Posterior vena cava (tissue), 2 donors: ENCODE data around the gene UROC1. TPM values are rescaled to one million over a fixed set of nuclear protein-coding genes. Genes with fewer than 3 reads are reported as not detected.

Experiments
- DNase-seq: peaks from one replicate; pipeline ENCODE4 v3.0.0-alpha.2; 2020; ENCODE audit warnings: low spot score
- intact Hi-C, 2 donors: fragments of 100-400 bp; cut with DNase I; formaldehyde crosslinking; loops; one replicate each; pipeline versions ENCODE4 v1.14.1 to v1.14.2; 2022 to 2023
- total RNA-seq, 2 donors: library from RNA; stranded (reverse); fragmentation: NEBNext Ultra II Directional; extraction: Animal tissue kit (Norgen Biotek cat#: 25700); gene quantifications; one replicate each; pipeline ENCODE4 v1.2.1, GENCODE V29; 2021
- donor health status: DM: yes; HTN: yes; CAD: no.
- donor health status: DM: yes; HTN: yes; CAD: no.

Gene UROC1
- total RNA-seq, 2 donors from 2014 or later: not detected

GRCh38 chr3:126473292-126474168 is 44.0 kb downstream of the UROC1 start:
- peak; percentile 28 for DNase-seq
- intact Hi-C loops: no loop called here

- DNase-seq: peak; percentile 95
- intact Hi-C loops: no loop called here
Observed at GRCh38 chr3:126472277-126473006, 45.1 kb downstream of the UROC1 start.

- intact Hi-C loops: no loop called here
- peak; percentile 50 for DNase-seq
Observed at GRCh38 chr3:126469479-126469878, 48.1 kb downstream of the UROC1 start.

- intact Hi-C loops: no loop called here
- peak; percentile 59 for DNase-seq
Observed at GRCh38 chr3:126468028-126468891, 49.3 kb downstream of the UROC1 start.

GRCh38 chr3:126467611-126467955 is 50.0 kb downstream of the UROC1 start:
- intact Hi-C loops: no loop called here
- peak; percentile 18 for DNase-seq

- peak; percentile 58 for DNase-seq
- intact Hi-C loops: no loop called here
Observed at GRCh38 chr3:126466886-126467610, 50.5 kb downstream of the UROC1 start.

GRCh38 chr3:126465928-126466544 is 51.5 kb downstream of the UROC1 start:
- DNase-seq: peak; percentile 80
- intact Hi-C loops: loop anchor here in 1 of 2 donors (1.0 kb wide), 1 partner anchor 21 kb away; no protein-coding TSS in a partner anchor

GRCh38 chr3:126464997-126465396 is 52.6 kb downstream of the UROC1 start:
- intact Hi-C loops: loop anchor here in 1 of 2 donors (1.0 kb wide), 1 partner anchor 22 kb away; no protein-coding TSS in a partner anchor
- DNase-seq: peak; percentile 19

GRCh38 chr3:126464494-126464893 is 53.1 kb downstream of the UROC1 start:
- peak; percentile 37 for DNase-seq
- intact Hi-C loops: no loop called here

- peak; percentile 26 for DNase-seq
- intact Hi-C loops: no loop called here
Observed at GRCh38 chr3:126464093-126464492, 53.5 kb downstream of the UROC1 start.

GRCh38 chr3:126463521-126463920 is 54.1 kb downstream of the UROC1 start:
- intact Hi-C loops: no loop called here
- DNase-seq: peak; percentile 15

- peak; percentile 56 for DNase-seq
Observed at GRCh38 chr3:126461450-126462070, 56.0 kb downstream of the UROC1 start.

GRCh38 chr3:126460381-126460780 is 57.2 kb downstream of the UROC1 start:
- intact Hi-C loops: no loop called here
- no peak for DNase-seq

More at GRCh38 chr3:126461450-126462070, 56.0 kb downstream of the UROC1 start:
- intact Hi-C loops: no loop called here

- intact Hi-C loops: no loop called here
- peak; percentile 34 for DNase-seq
Observed at GRCh38 chr3:126459763-126460127, 57.8 kb downstream of the UROC1 start.

- peak; percentile 25 for DNase-seq
- intact Hi-C loops: no loop called here
Observed at GRCh38 chr3:126459111-126459762, 58.3 kb downstream of the UROC1 start.

GRCh38 chr3:126456766-126457388 is 60.7 kb downstream of the UROC1 start:
- peak; percentile 68 for DNase-seq
- intact Hi-C loops: no loop called here

GRCh38 chr3:126456211-126456610 is 61.4 kb downstream of the UROC1 start:
- intact Hi-C loops: no loop called here
- DNase-seq: peak; percentile 52
